K562 (cell line): ENCODE data around the gene SYT7. TPM values are rescaled to one million over a fixed set of nuclear protein-coding genes. Genes with fewer than 3 reads are reported as not detected.

Experiments
- ATAC-seq: fragments of 200-7000 bp; cut with Tn5 transposase; 3 replicates; pipeline ENCODE4 v1.9.1; 2020; ENCODE audit warnings: moderate library complexity
- BruUV-seq: library from RNA; stranded (reverse); fragments of 400-500 nt; replicated peaks from 2 replicates; lab custom pipeline; 2021; lab: Mats Ljungman, UMichigan
- CTCF ChIA-PET: fragments of 300-600 bp; formaldehyde crosslinking; extraction: SDS; loops from one replicate; lab custom pipeline; 2021; ENCODE audit warnings: low intra/inter-chr PET ratio; lab: Yijun Ruan, JAX
- POLR2A ChIA-PET: fragments of 300-600, 350-650 bp; sonication (Branson Sonifier 250); formaldehyde crosslinking; extraction: SDS; loops from one replicate; lab custom pipeline; 2021; ENCODE audit warnings: antibody characterized with exemption, inconsistent platforms; lab: Yijun Ruan, JAX
- DNase-seq, 4 experiments: peaks; one replicate each; pipeline versions ENCODE4 v3.0.0 to v3.0.0-alpha.2; 2011 to 2018; ENCODE audit warnings: low spot score in 3 of 4, mixed read lengths in 3 of 4; ENCODE audit errors: extremely low read depth in 1 of 4
- FAIRE-seq: peaks from 2 replicates; lab custom pipeline; 2011; peaks lifted over from hg19 to GRCh38; lab: Jason Lieb, UNC
- H2AFZ ChIP-seq: 2 replicates; pipeline ENCODE4 v1.6.0; 2011; ENCODE audit warnings: low read depth, low read length, control low read depth, inconsistent platforms
- H3K27ac ChIP-seq: fragments of 200-600 bp; 3 replicates; pipeline ENCODE4 v1.8.0; 2011; ENCODE audit warnings: low read depth, mild to moderate bottlenecking, control low read depth, inconsistent platforms, low read length, moderate library complexity, mixed read lengths; ENCODE audit errors: extremely low read depth
- H3K27me3 ChIP-seq, 2 experiments: fragments of 300-600 bp in 1 of 2; 2 replicates in 1 of 2; 3 replicates in 1 of 2; pipeline versions ENCODE4 v1.6.0 to v1.8.0; 2011; ENCODE audit warnings: inconsistent platforms in 2 of 2, low read length in 2 of 2, mild to moderate bottlenecking in 1 of 2, mixed read lengths in 1 of 2, moderate library complexity in 1 of 2; ENCODE audit not compliant: control insufficient read depth in 2 of 2, insufficient read depth in 2 of 2
- H3K36me3 ChIP-seq: fragments of 300-600 bp; 3 replicates; pipeline ENCODE4 v1.8.0; 2011; ENCODE audit warnings: mild to moderate bottlenecking, low read length, inconsistent platforms; ENCODE audit not compliant: control insufficient read depth, insufficient read depth
- H3K4me1 ChIP-seq, 2 experiments: fragments of 200-600 bp in 1 of 2; replicated peaks in 1 of 2; 2 replicates in 1 of 2; 3 replicates in 1 of 2; pipeline versions ENCODE4 v1.5.1 to v1.8.0; 2011; ENCODE audit warnings: inconsistent platforms in 2 of 2, low read length in 2 of 2, mild to moderate bottlenecking in 1 of 2, mixed read lengths in 1 of 2, moderate library complexity in 1 of 2; ENCODE audit not compliant: control insufficient read depth in 2 of 2, insufficient read depth in 2 of 2
- H3K4me2 ChIP-seq: 2 replicates; pipeline ENCODE4 v1.6.1; 2011; ENCODE audit warnings: low read length, control low read depth, inconsistent platforms, mixed read lengths; ENCODE audit not compliant: insufficient read depth
- H3K4me3 ChIP-seq: fragments of 200-600 bp; sonication (generic), shearing (Covaris generic); 2 replicates; pipeline ENCODE4 v1.5.1; 2016; ENCODE audit warnings: control low read depth, inconsistent platforms
- H3K79me2 ChIP-seq: fragments of 200-600 bp; 3 replicates; pipeline ENCODE4 v1.8.0; 2011; ENCODE audit warnings: low read length, inconsistent platforms; ENCODE audit not compliant: control insufficient read depth, insufficient read depth
- H3K9ac ChIP-seq, 2 experiments: 2 replicates each; pipeline versions ENCODE4 v1.6.0 to v1.6.1; 2011; ENCODE audit warnings: low read depth in 2 of 2, low read length in 2 of 2, control low read depth in 1 of 2, inconsistent platforms in 1 of 2, mild to moderate bottlenecking in 1 of 2, mixed read lengths in 1 of 2; ENCODE audit not compliant: insufficient read depth in 1 of 2
- H3K9me1 ChIP-seq: one replicate; pipeline ENCODE4 v1.6.0; 2011; ENCODE audit warnings: inconsistent platforms, mild to moderate bottlenecking, low read length, moderate library complexity; ENCODE audit not compliant: control insufficient read depth, insufficient read depth
- H3K9me3 ChIP-seq: replicated peaks from 2 replicates; pipeline ENCODE4 v1.5.1; 2011; ENCODE audit warnings: low read depth, low read length, inconsistent platforms; ENCODE audit not compliant: control insufficient read depth, insufficient read depth
- H4K20me1 ChIP-seq: replicated peaks from 2 replicates; pipeline ENCODE4 v1.6.1; 2011; ENCODE audit warnings: low read length, inconsistent platforms, mixed read lengths; ENCODE audit not compliant: control insufficient read depth, insufficient read depth
- CBFA2T2 ChIP-seq: fragments of 450-650 bp; conservative IDR thresholded peaks from 2 replicates; pipeline ENCODE4 v1.6.1; 2017; ENCODE audit warnings: mild to moderate bottlenecking
- CHD4 ChIP-seq: fragments of 200-600 bp; sonication (generic); IDR thresholded peaks from 3 replicates; pipeline ENCODE4 v1.6.1; 2012; ENCODE audit warnings: low read depth, mild to moderate bottlenecking, mixed read lengths, low read length, inconsistent platforms; ENCODE audit not compliant: insufficient read depth, insufficient replicate concordance, poor library complexity, severe bottlenecking
- CREB1 ChIP-seq, 2 experiments: sonication (generic) in 1 of 2; formaldehyde crosslinking in 1 of 2; IDR thresholded peaks; 2 replicates each; pipeline versions ENCODE4 v1.6.1 to v1.8.0; 2012 to 2022; ENCODE audit warnings: inconsistent platforms in 1 of 2, mild to moderate bottlenecking in 1 of 2, missing genetic modification reagents in 1 of 2, moderate library complexity in 1 of 2
- SIN3A ChIP-seq, 2 experiments: fragments of 150-350 bp in 1 of 2; IDR thresholded peaks; 2 replicates each; pipeline ENCODE4 v1.6.1; 2011 to 2016; ENCODE audit warnings: borderline replicate concordance in 2 of 2, low read depth in 2 of 2, low read length in 2 of 2, mild to moderate bottlenecking in 2 of 2, moderate library complexity in 2 of 2; ENCODE audit not compliant: control insufficient read depth in 1 of 2
- ZNF785 ChIP-seq: fragments of 250-450 bp; sonication (Bioruptor Pico); IDR thresholded peaks from 2 replicates; pipeline ENCODE4 v1.4.0; 2020; ENCODE audit warnings: mild to moderate bottlenecking
- WGBS: fragments of 100-300 bp; shearing (Covaris generic); methylation state at CpG from one replicate; pipeline ENCODE4 v1.1.6; 2016; ENCODE audit warnings: low coverage, mixed read lengths; ENCODE audit not compliant: insufficient coverage; ENCODE audit errors: missing lambda C conversion rate; 5-methylcytosine and 5-hydroxymethylcytosine counted together
- in situ Hi-C: fragments of 300-500 bp; cut with MboI; formaldehyde crosslinking; loops from 4 replicates; pipeline ENCODE4 v1.15.0; 2018; ENCODE audit warnings: inconsistent platforms, mixed read lengths
- intact Hi-C: fragments of 100-400 bp; cut with micrococcal nuclease; formaldehyde crosslinking; loops from 2 replicates; pipeline ENCODE4 v1.14.2; 2022
- polyA plus RNA-seq, 8 experiments: library from polyadenylated mRNA; depleted of rRNA in 4 of 8; stranded (reverse) in 5 of 8; unstranded in 3 of 8; fragments of >200 nt; fragmentation: Nextera tagmentation in 2 of 8; fragmentation: Illumina TruSeq in 1 of 8; extraction: Ambion mirVana in 2 of 8; extraction: Trizol in 1 of 8; gene quantifications; 2 replicates each; pipeline versions ENCODE4 v1.2.1 to v1.2.3, GENCODE V29; 2011 to 2014; ENCODE audit warnings: inconsistent platforms in 1 of 8, missing spikeins in 1 of 8
- total RNA-seq, 7 experiments: library from RNA; depleted of rRNA in 6 of 7; stranded (reverse); fragments of >200 nt in 6 of 7; fragmentation: Illumina TruSeq in 2 of 7; extraction: Trizol in 2 of 7; gene quantifications; 2 replicates each; pipeline versions ENCODE4 v1.2.1 to v1.2.3, GENCODE V29; 2011 to 2021; ENCODE audit warnings: low replicate concordance in 1 of 7
- TF ChIP-seq, protein P1 (sequence below): fragments of 450-650 bp; formaldehyde crosslinking; IDR thresholded peaks from 2 replicates; pipeline ENCODE4 v1.4.0; 2020; ENCODE audit warnings: mild to moderate bottlenecking, mixed read lengths
- TF ChIP-seq, protein P2 (sequence below): fragments of 450-650 bp; formaldehyde crosslinking; IDR thresholded peaks from 2 replicates; pipeline ENCODE4 v1.4.0; 2020; ENCODE audit warnings: mild to moderate bottlenecking, moderate library complexity
- TF ChIP-seq, protein P3 (sequence below), 2 experiments: IDR thresholded peaks; 2 replicates each; pipeline ENCODE4 v1.6.1; 2011; ENCODE audit warnings: borderline replicate concordance in 1 of 2, control low read depth in 1 of 2, low read depth in 1 of 2, low read length in 1 of 2, mild to moderate bottlenecking in 1 of 2, mixed read lengths in 1 of 2, moderate library complexity in 1 of 2; ENCODE audit not compliant: insufficient read depth in 1 of 2, insufficient read length in 1 of 2, poor library complexity in 1 of 2, severe bottlenecking in 1 of 2; ENCODE audit errors: extremely low read depth in 1 of 2
- TF ChIP-seq, protein P4 (sequence below): sonication (generic); formaldehyde crosslinking; IDR thresholded peaks from 2 replicates; pipeline ENCODE4 v1.9.0; 2022; ENCODE audit warnings: mild to moderate bottlenecking, missing genetic modification reagents
- TF ChIP-seq, protein P5 (sequence below): sonication (generic); formaldehyde crosslinking; IDR thresholded peaks from 2 replicates; pipeline ENCODE4 v1.9.0; 2022; ENCODE audit warnings: mild to moderate bottlenecking, missing genetic modification reagents

SYT7 gene
- total and polyA plus RNA-seq, 9 of the 15 experiments (the other 6 are each of a cell fraction or from before 2014, with no cell fraction given): 0.01 to 0.51 (median 0.16) TPM; not detected in 1

DNA sequence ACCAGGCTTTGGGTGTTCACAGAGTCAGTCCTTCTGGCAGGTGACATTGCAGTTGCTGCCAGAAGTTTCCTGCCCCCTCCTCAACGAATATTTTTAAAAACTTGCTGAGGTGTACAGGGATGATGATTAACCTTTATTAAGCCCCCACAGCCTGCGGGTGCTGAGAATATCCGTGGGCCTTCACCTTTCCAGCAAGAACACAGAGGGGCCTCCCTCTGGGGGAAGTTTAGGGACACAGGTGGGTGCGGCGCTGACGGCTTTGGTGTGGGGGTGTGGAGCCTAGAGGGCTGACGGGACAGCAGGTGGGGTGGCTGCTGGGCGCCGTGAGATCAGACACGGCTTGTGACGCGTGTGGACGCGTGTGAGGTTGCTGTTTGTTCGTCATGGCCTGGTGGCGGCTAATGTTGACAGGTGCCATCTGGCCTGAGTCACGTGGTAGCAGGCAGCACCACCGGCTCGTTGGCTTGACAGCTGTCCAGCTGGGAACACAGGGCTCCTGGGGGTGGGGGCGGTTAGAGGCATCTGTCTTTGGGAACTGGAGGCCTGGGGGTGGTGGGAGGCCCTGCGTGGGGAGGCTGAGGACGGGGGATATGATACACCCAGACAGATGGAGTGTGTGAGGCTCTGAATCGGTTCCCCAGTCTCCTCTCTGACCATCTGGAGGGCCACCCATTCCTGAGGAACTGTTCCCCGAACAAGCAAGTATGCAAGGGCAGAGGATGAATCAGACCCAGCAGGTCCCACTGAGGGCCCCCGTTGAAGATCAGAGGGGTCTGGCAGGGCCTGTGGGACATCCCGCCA, 84.9 kb downstream of the SYT7 start:
- Histone ChIP-seq H2AFZ (no peak overlapping the region), H3K36me3 (no peaks in the 10 kb centered on the region), H3K79me2 (no peaks in the 10 kb centered on the region), H3K9me3 (no peaks in the 10 kb centered on the region; the same call in 1 of the 2 replicates), H3K27me3 (peaks cover 0 to 44% of the 10 kb centered on the region in 2 experiments; a peak in 3 of 5 replicates), H3K4me1 (peaks cover 0 to 11% of the 10 kb centered on the region in 2 experiments; a peak in 3 of 5 replicates), H4K20me1 (no peaks in the 10 kb centered on the region), H3K4me2 (no peak overlapping the region), H3K27ac (no peak overlapping the region), H3K9ac (no peak overlapping the region), H3K4me3 (no peak overlapping the region), H3K9me1 (peaks cover 3% of the 10 kb centered on the region)
- POLR2A ChIA-PET: no interaction called here
- in situ Hi-C loops (no loop called here), intact Hi-C loops (no loop called here)
- 12% methylated on average over 25 of the region's 26 CpGs for WGBS
- TF ChIP-seq, protein P1, sequence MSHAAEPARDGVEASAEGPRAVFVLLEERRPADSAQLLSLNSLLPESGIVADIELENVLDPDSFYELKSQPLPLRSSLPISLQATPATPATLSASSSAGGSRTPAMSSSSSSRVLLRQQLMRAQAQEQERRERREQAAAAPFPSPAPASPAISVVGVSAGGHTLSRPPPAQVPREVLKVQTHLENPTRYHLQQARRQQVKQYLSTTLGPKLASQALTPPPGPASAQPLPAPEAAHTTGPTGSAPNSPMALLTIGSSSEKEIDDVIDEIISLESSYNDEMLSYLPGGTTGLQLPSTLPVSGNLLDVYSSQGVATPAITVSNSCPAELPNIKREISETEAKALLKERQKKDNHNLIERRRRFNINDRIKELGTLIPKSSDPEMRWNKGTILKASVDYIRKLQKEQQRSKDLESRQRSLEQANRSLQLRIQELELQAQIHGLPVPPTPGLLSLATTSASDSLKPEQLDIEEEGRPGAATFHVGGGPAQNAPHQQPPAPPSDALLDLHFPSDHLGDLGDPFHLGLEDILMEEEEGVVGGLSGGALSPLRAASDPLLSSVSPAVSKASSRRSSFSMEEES (CRISPR knock-in tag): peak; percentile 19; the same call in 1 of the 2 replicates
- no peak for TF ChIP-seq ZNF785 (CRISPR knock-in tag)
- TF ChIP-seq, protein P2, sequence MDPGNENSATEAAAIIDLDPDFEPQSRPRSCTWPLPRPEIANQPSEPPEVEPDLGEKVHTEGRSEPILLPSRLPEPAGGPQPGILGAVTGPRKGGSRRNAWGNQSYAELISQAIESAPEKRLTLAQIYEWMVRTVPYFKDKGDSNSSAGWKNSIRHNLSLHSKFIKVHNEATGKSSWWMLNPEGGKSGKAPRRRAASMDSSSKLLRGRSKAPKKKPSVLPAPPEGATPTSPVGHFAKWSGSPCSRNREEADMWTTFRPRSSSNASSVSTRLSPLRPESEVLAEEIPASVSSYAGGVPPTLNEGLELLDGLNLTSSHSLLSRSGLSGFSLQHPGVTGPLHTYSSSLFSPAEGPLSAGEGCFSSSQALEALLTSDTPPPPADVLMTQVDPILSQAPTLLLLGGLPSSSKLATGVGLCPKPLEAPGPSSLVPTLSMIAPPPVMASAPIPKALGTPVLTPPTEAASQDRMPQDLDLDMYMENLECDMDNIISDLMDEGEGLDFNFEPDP (CRISPR knock-in tag): no peak
- TF ChIP-seq CBFA2T2: peak; percentile 33; the same call in 1 of the 2 replicates
- TF ChIP-seq CREB1 (IDR thresholded peaks at IDR 0.05): peak; percentile 67; the same call in 1 of the 2 replicates
- no peak for TF ChIP-seq CREB1 (CRISPR knock-in tag; IDR thresholded peaks at IDR 0.05)
- TF ChIP-seq, protein P3, sequence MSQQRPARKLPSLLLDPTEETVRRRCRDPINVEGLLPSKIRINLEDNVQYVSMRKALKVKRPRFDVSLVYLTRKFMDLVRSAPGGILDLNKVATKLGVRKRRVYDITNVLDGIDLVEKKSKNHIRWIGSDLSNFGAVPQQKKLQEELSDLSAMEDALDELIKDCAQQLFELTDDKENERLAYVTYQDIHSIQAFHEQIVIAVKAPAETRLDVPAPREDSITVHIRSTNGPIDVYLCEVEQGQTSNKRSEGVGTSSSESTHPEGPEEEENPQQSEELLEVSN (IDR thresholded peaks at IDR 0.05; ENCODE audit: borderline replicate concordance in 1 of 2, extremely low read depth in 1 of 2, insufficient read depth in 1 of 2, insufficient read length in 1 of 2, low read depth in 1 of 2, low read length in 1 of 2, poor library complexity in 1 of 2, severe bottlenecking in 1 of 2): peak in 1 of 2 experiments; percentile 47
- TF ChIP-seq, protein P4, sequence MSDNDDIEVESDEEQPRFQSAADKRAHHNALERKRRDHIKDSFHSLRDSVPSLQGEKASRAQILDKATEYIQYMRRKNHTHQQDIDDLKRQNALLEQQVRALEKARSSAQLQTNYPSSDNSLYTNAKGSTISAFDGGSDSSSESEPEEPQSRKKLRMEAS (CRISPR knock-in tag): peak; percentile 58; the same call in 1 of the 2 replicates
- TF ChIP-seq CHD4: no peak
- TF ChIP-seq, protein P5, sequence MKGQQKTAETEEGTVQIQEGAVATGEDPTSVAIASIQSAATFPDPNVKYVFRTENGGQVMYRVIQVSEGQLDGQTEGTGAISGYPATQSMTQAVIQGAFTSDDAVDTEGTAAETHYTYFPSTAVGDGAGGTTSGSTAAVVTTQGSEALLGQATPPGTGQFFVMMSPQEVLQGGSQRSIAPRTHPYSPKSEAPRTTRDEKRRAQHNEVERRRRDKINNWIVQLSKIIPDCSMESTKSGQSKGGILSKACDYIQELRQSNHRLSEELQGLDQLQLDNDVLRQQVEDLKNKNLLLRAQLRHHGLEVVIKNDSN: peak; percentile 60
- TF ChIP-seq SIN3A (IDR thresholded peaks at IDR 0.05; ENCODE audit: borderline replicate concordance in 2 of 2, control insufficient read depth in 1 of 2, low read depth in 2 of 2, low read length in 2 of 2): no peak
- DNase-seq: no peak
- no peak for FAIRE-seq
- CTCF ChIA-PET: no interaction called here
- no peak for ATAC-seq
- no TSS peak for BruUV-seq
